Mesothelial cell of epicardium (in vitro differentiated cells): ENCODE results near the gene ARMH1. TPM values are rescaled to one million over a fixed set of nuclear protein-coding genes. Genes with fewer than 3 reads are reported as not detected.

Source experiments
- DNase-seq, 2 experiments: peaks; one replicate each; pipeline ENCODE4 v3.0.0; 2021; ENCODE audit warnings: low spot score in 2 of 2; ENCODE audit not compliant: unreplicated experiment in 2 of 2
- H3K27ac Mint-ChIP-seq: 2 replicates; pipeline ENCODE4 v1.8.0; 2021; ENCODE audit warnings: mixed read lengths
- H3K27me3 Mint-ChIP-seq: 2 replicates; pipeline ENCODE4 v1.8.0; 2021; ENCODE audit warnings: low read depth, mixed read lengths
- H3K36me3 Mint-ChIP-seq: 2 replicates; pipeline ENCODE4 v1.8.0; 2021; ENCODE audit warnings: mixed read lengths
- H3K4me1 Mint-ChIP-seq: 2 replicates; pipeline ENCODE4 v1.8.0; 2021; ENCODE audit warnings: mixed read lengths
- H3K4me3 Mint-ChIP-seq: 2 replicates; pipeline ENCODE4 v1.8.0; 2021; ENCODE audit warnings: mild to moderate bottlenecking, moderate library complexity, mixed read lengths
- H3K9me3 Mint-ChIP-seq: 2 replicates; pipeline ENCODE4 v1.8.0; 2021; ENCODE audit warnings: mixed read lengths
- CTCF ChIP-seq: fragments of 200-600 bp; sonication (generic); IDR thresholded peaks from one replicate; pipeline ENCODE4 v1.5.0; 2021; ENCODE audit warnings: antibody characterized with exemption; ENCODE audit not compliant: unreplicated experiment
- total RNA-seq: library from RNA; stranded (reverse); gene quantifications from 3 replicates; pipeline ENCODE4 v1.2.1, GENCODE V29; 2021

The ARMH1 gene
- total RNA-seq, 1 donor from 2014 or later = 19.1 TPM

DNA sequence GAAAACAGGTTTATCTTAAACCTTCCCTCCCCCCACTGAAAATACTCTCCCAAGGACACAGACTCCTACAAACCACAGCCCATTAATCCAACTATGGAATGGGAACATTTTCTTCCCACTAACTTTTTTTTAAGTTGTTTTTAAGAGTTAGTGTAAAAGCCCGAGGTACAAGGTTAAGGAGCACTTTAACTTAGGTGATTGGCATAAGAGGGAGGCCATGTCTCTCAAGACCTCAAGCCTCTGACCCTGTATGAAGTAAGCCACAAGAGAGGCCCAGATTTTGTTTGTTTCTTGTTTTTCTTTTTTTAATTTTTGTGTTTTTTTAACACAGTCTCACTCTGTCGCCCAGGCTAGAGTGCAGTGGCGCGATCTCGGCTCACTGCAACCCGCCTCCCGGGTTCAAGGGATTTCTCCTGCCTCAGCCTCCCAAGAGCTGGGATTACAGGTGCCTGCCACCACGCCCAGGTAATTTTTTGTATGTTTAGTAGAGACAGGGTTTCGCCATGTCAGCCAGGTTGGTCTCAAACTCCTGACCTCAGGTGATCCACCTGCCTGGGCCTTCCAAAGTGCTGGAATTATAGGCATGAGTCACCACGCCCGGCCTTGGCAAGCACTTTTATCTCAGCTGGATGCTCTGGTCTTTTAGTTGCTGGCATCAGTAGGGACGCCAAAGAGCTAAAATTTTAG, 14.4 kb downstream of the ARMH1 start:
- no peaks in the 10 kb centered on the region for H3K27me3 Mint-ChIP-seq
- H3K4me3 Mint-ChIP-seq = no peak overlapping the region
- no peaks in the 10 kb centered on the region for H3K9me3 Mint-ChIP-seq
- no peak for DNase-seq
- peaks cover 7% of the 10 kb centered on the region for H3K36me3 Mint-ChIP-seq
- no peak for TF ChIP-seq CTCF
- peaks cover 7% of the 10 kb centered on the region for H3K4me1 Mint-ChIP-seq
- H3K27ac Mint-ChIP-seq = no peak overlapping the region

DNA sequence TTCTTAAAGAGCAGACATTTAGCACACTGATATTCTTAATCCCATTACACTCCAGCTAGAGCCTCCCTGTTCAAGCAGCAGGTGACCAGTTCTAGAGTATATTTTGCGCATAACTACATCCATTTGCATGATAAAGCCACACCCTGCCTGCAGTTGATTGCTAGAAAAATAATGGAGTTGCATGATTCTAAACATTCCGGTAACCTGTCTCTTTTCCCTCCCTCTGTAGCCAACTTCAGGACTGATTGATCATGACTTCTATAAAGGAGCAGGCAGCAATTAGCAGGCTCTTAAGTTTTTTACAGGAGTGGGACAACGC, 14.9 kb downstream of the ARMH1 start:
- no peak for TF ChIP-seq CTCF
- H3K9me3 Mint-ChIP-seq = no peaks in the 10 kb centered on the region
- H3K4me3 Mint-ChIP-seq = no peak overlapping the region
- H3K4me1 Mint-ChIP-seq = peaks cover 7% of the 10 kb centered on the region
- H3K27ac Mint-ChIP-seq = no peak overlapping the region
- no peak for DNase-seq
- no peaks in the 10 kb centered on the region for H3K27me3 Mint-ChIP-seq
- peaks cover 7% of the 10 kb centered on the region for H3K36me3 Mint-ChIP-seq

DNA sequence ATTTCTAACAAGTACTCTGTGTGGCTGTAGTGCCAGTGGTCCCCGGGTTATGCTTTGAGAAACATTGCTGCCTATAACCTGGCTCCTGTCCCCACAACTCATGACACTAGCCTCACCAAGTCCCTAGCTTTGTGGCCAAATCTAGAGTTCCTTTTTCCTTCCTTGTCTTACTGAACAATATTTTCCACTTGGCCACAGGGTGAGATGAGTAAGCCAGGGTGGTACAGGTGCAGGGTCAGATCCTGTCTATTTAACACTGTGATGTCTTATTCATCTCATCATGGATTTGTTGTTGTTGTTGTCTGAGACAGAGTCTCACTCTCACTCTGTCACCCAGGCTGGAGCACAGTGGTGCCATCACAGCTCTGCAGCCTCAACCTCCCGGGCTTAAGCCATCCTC, 18.6 kb downstream of the ARMH1 start:
- Mint-ChIP-seq H3K27me3 (no peaks in the 10 kb centered on the region), H3K27ac (no peak overlapping the region), H3K9me3 (no peaks in the 10 kb centered on the region), H3K4me1 (peaks cover 7% of the 10 kb centered on the region), H3K36me3 (peaks cover 7% of the 10 kb centered on the region), H3K4me3 (no peak overlapping the region)
- no peak for TF ChIP-seq CTCF
- no peak for DNase-seq

DNA sequence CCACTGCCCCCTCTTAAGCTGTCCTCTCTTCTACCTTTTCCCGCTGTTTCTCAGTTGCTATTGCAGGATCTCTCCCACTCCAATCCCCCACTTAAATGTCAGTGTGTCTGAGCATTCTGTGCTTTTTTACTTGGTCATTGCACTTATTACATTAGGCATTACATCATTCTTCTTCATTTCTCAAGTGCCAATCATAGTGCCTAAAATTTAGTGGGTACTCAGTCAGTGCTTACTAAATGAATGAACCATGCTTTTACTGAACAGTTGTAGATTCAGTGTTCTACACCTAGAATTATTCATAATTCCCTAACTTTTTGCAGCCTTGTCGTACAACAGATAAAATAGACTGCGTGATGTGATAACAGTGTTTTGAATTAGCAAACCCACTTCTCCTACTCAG, 19.4 kb downstream of the ARMH1 start:
- H3K36me3 Mint-ChIP-seq = peaks cover 7% of the 10 kb centered on the region
- H3K27me3 Mint-ChIP-seq = no peaks in the 10 kb centered on the region
- no peak for TF ChIP-seq CTCF
- no peaks in the 10 kb centered on the region for H3K9me3 Mint-ChIP-seq
- DNase-seq = no peak
- no peaks in the 10 kb centered on the region for H3K4me1 Mint-ChIP-seq
- no peak overlapping the region for H3K27ac Mint-ChIP-seq
- H3K4me3 Mint-ChIP-seq = no peak overlapping the region

GRCh38 chr1:44694863-44695478, 20.5 kb downstream of the ARMH1 start:
- Mint-ChIP-seq H3K27ac (no peak overlapping the region), H3K9me3 (no peaks in the 10 kb centered on the region), H3K36me3 (peaks cover 7% of the 10 kb centered on the region), H3K4me1 (no peaks in the 10 kb centered on the region), H3K4me3 (no peak overlapping the region), H3K27me3 (no peaks in the 10 kb centered on the region)
- DNase-seq = no peak
- no peak for TF ChIP-seq CTCF
